Body of pancreas (tissue), 4 donors: ENCODE results near the gene FOXR1. TPM values are rescaled to one million over a fixed set of nuclear protein-coding genes. Genes with fewer than 3 reads are reported as not detected.

Experiments used
- ATAC-seq: fragments of 150-250 bp; one replicate; pipeline ENCODE4 v1.9.1; 2016
- DNase-seq, 4 donors: peaks; one replicate each; pipeline ENCODE4 v3.0.0-alpha.2; 2019
- H3K27ac ChIP-seq, 4 donors: fragments of 200-600 bp; sonication (generic); 1 replicate in 3 of 4; 2 replicates in 1 of 4; pipeline versions ENCODE4 v1.5.1 to v1.6.1; 2016 to 2019; ENCODE audit warnings: mild to moderate bottlenecking in 1 of 4, mixed read lengths in 1 of 4, moderate library complexity in 1 of 4
- H3K27me3 ChIP-seq, 2 donors: fragments of 200-600 bp; sonication (generic); one replicate each; pipeline ENCODE4 v1.6.0; 2016; ENCODE audit warnings: mild to moderate bottlenecking in 1 of 2
- H3K36me3 ChIP-seq, 2 donors: fragments of 200-600 bp; sonication (generic); replicated peaks in 1 of 2; 2 replicates each; pipeline ENCODE4 v1.5.1; 2016; ENCODE audit warnings: low read depth in 2 of 2; ENCODE audit not compliant: insufficient read depth in 1 of 2
- H3K4me1 ChIP-seq: fragments of 200-600 bp; sonication (generic); one replicate; pipeline ENCODE4 v1.6.0; 2016
- H3K4me3 ChIP-seq, 2 donors: fragments of 200-600 bp; sonication (generic); 1 replicate in 1 of 2; 2 replicates in 1 of 2; pipeline ENCODE4 v1.5.1; 2016 to 2019
- H3K9me3 ChIP-seq, 3 donors: fragments of 200-600 bp; sonication (generic); 1 replicate in 2 of 3; 2 replicates in 1 of 3; pipeline ENCODE4 v1.5.1; 2016
- CTCF ChIP-seq, 7 experiments: fragments of 450-650 bp in 4 of 7; fragments of 200-600 bp in 3 of 7; sonication (generic) in 3 of 7; IDR thresholded peaks; one replicate each; pipeline ENCODE4 v1.5.1; 2016 to 2019; ENCODE audit warnings: antibody characterized with exemption in 7 of 7
- POLR2A ChIP-seq, 3 donors: fragments of 450-650 bp; IDR thresholded peaks; one replicate each; pipeline ENCODE4 v1.6.1; 2016; ENCODE audit warnings: antibody characterized with exemption in 3 of 3, mild to moderate bottlenecking in 2 of 3
- WGBS, 2 donors: methylation state at CpG; one replicate each; pipeline ENCODE4 v1.1.5; 2017; 5-methylcytosine and 5-hydroxymethylcytosine counted together
- intact Hi-C: fragments of 100-400 bp; cut with DNase I; formaldehyde crosslinking; loops from one replicate; pipeline ENCODE4 v1.15.1; 2023
- total RNA-seq, 2 donors: library from RNA; depleted of rRNA; stranded (reverse); fragments of >200 nt; gene quantifications; one replicate each; pipeline ENCODE4 v1.1.0, GENCODE V29; 2016

FOXR1 gene
- total RNA-seq, 2 donors from 2014 or later, result not detected

GRCh38 chr11:119023741-119024140, 52.2 kb downstream of the FOXR1 start:
- intact Hi-C loops, result no loop called here
- Histone ChIP-seq H3K27ac (peak overlapping the region in 3 of 4 donors; percentile 52 to 95 (median 88)), H3K36me3 (peaks cover 0 to 2% of the 10 kb centered on the region in 2 donors)

GRCh38 chr11:119024430-119025098, 53.0 kb downstream of the FOXR1 start:
- Histone ChIP-seq H3K36me3 (peaks cover 0 to 2% of the 10 kb centered on the region in 2 donors), H3K27ac (peak overlapping the region; percentile 25 to 95 (median 70)), H3K4me3 (no peak overlapping the region), H3K27me3 (no peaks in the 10 kb centered on the region), H3K4me1 (peaks cover 97% of the 10 kb centered on the region), H3K9me3 (no peaks in the 10 kb centered on the region)
- WGBS, 2 donors, result 73 to 82% methylated on average over 8 to 15 of the region's 15 CpGs
- DNase-seq, result no peak
- intact Hi-C loops, result no loop called here
- no peak for ATAC-seq
- TF ChIP-seq POLR2A (IDR thresholded peaks at IDR 0.05), result peak in 1 of 3 donors; percentile 5
- TF ChIP-seq CTCF (IDR thresholded peaks at IDR 0.05), result no peak

More at GRCh38 chr11:119023741-119024140, 52.2 kb downstream of the FOXR1 start:
- peak in 1 of 3 donors; percentile 31 for TF ChIP-seq POLR2A (IDR thresholded peaks at IDR 0.05)
- no peak for TF ChIP-seq CTCF (IDR thresholded peaks at IDR 0.05)
- DNase-seq, result no peak
- ATAC-seq, result peak; percentile 25
- Histone ChIP-seq H3K4me3 (no peak overlapping the region), H3K9me3 (no peaks in the 10 kb centered on the region), H3K27me3 (no peaks in the 10 kb centered on the region), H3K4me1 (peaks cover 90% of the 10 kb centered on the region)

GRCh38 chr11:119025099-119025473, 53.5 kb downstream of the FOXR1 start:
- Histone ChIP-seq H3K4me1 (peaks cover 93% of the 10 kb centered on the region), H3K9me3 (no peaks in the 10 kb centered on the region), H3K27ac (peak overlapping the region in 3 of 4 donors; percentile 52 to 95 (median 88)), H3K27me3 (no peaks in the 10 kb centered on the region), H3K4me3 (no peak overlapping the region), H3K36me3 (peaks cover 0 to 2% of the 10 kb centered on the region in 2 donors)
- WGBS, 2 donors, result 64 to 67% methylated on average over 5 of the region's 5 CpGs
- ATAC-seq (no peak), DNase-seq (no peak)
- intact Hi-C loops, result no loop called here
- TF ChIP-seq CTCF (IDR thresholded peaks at IDR 0.05) (no peak), POLR2A (IDR thresholded peaks at IDR 0.05) (peak in 1 of 3 donors; percentile 2)

GRCh38 chr11:119025541-119025940, 54.0 kb downstream of the FOXR1 start:
- intact Hi-C loops, result no loop called here
- H3K27me3 ChIP-seq, result no peaks in the 10 kb centered on the region
- H3K27ac ChIP-seq, result peak overlapping the region in 3 of 4 donors; percentile 52 to 95 (median 88)
- no peaks in the 10 kb centered on the region for H3K9me3 ChIP-seq
- WGBS, 2 donors, result 87 to 88% methylated on average over 5 of the region's 5 CpGs
- peaks cover 89% of the 10 kb centered on the region for H3K4me1 ChIP-seq
- peaks cover 0 to 2% of the 10 kb centered on the region in 2 donors for H3K36me3 ChIP-seq
- no peak overlapping the region for H3K4me3 ChIP-seq
- TF ChIP-seq POLR2A (IDR thresholded peaks at IDR 0.05), result no peak
- TF ChIP-seq CTCF (IDR thresholded peaks at IDR 0.05), result no peak
- ATAC-seq (no peak), DNase-seq (no peak)
